MM.1S (cell line): ENCODE measurements around the gene RYR2.

Experiments used
- DNase-seq: peaks from one replicate; pipeline ENCODE4 v3.0.0-alpha.2; 2015
- H2AFZ ChIP-seq: fragments of 300-600 bp; sonication (generic); 2 replicates; pipeline ENCODE4 v1.6.0; 2016; ENCODE audit warnings: antibody characterized with exemption, low read length
- H3F3A ChIP-seq: fragments of 300-600 bp; sonication (generic); 2 replicates; pipeline ENCODE4 v1.6.1; 2016; ENCODE audit warnings: mild to moderate bottlenecking, antibody characterized with exemption, low read length, moderate library complexity, mixed read lengths; ENCODE audit not compliant: insufficient read depth
- H3K27ac ChIP-seq: fragments of 300-600 bp; sonication (generic); 2 replicates; pipeline ENCODE4 v1.5.1; 2016; ENCODE audit warnings: mild to moderate bottlenecking, low read length
- H3K27me3 ChIP-seq: fragments of 300-600 bp; sonication (generic); replicated peaks from 2 replicates; pipeline ENCODE4 v1.6.0; 2016; ENCODE audit warnings: low read length; ENCODE audit not compliant: insufficient read depth
- H3K36me3 ChIP-seq: fragments of 300-600 bp; sonication (generic); replicated peaks from 2 replicates; pipeline ENCODE4 v1.6.1; 2016; ENCODE audit warnings: mild to moderate bottlenecking, low read length, mixed read lengths; ENCODE audit not compliant: insufficient read depth
- H3K4me1 ChIP-seq: fragments of 300-600 bp; sonication (generic); 2 replicates; pipeline ENCODE4 v1.6.1; 2016; ENCODE audit warnings: low read length, mixed read lengths
- H3K4me2 ChIP-seq: fragments of 300-600 bp; sonication (generic); 2 replicates; pipeline ENCODE4 v1.6.0; 2016; ENCODE audit warnings: low read depth, low read length
- H3K4me3 ChIP-seq: fragments of 300-600 bp; sonication (generic); 2 replicates; pipeline ENCODE4 v1.5.1; 2016; ENCODE audit warnings: low read length, mixed read lengths
- H3K79me2 ChIP-seq: fragments of 300-600 bp; sonication (generic); 2 replicates; pipeline ENCODE4 v1.6.1; 2016; ENCODE audit warnings: mixed run types, low read length, mixed read lengths
- H3K9ac ChIP-seq: fragments of 300-600 bp; sonication (generic); 2 replicates; pipeline ENCODE4 v1.6.1; 2016; ENCODE audit warnings: low read length, mixed read lengths
- H3K9me2 ChIP-seq: fragments of 300-600 bp; sonication (generic); replicated peaks from 2 replicates; pipeline ENCODE4 v1.6.1; 2016; ENCODE audit warnings: mild to moderate bottlenecking, low read length, mixed read lengths; ENCODE audit not compliant: insufficient read depth
- H3K9me3 ChIP-seq: fragments of 300-600 bp; sonication (generic); replicated peaks from 2 replicates; pipeline ENCODE4 v1.6.1; 2016; ENCODE audit warnings: mild to moderate bottlenecking, low read length, mixed read lengths; ENCODE audit not compliant: insufficient read depth
- H4K20me1 ChIP-seq: fragments of 300-600 bp; sonication (generic); 2 replicates; pipeline ENCODE4 v1.6.1; 2016; ENCODE audit warnings: mild to moderate bottlenecking, low read length, moderate library complexity, mixed read lengths; ENCODE audit not compliant: insufficient read depth
- CTCF ChIP-seq: fragments of 300-600 bp; sonication (generic); IDR thresholded peaks from 2 replicates; pipeline ENCODE4 v1.5.1; 2016; ENCODE audit warnings: antibody characterized with exemption, low read length, mixed read lengths
- EZH2 ChIP-seq: fragments of 300-600 bp; sonication (generic); optimal IDR thresholded peaks from 2 replicates; pipeline ENCODE3; 2017; ENCODE audit warnings: low read depth, mild to moderate bottlenecking, antibody characterized with exemption, low read length, mixed read lengths
- EZH2phosphoT487 ChIP-seq: fragments of 300-600 bp; sonication (generic); IDR thresholded peaks from 2 replicates; pipeline ENCODE4 v1.6.1; 2018; ENCODE audit warnings: antibody characterized with exemption, low read length

RYR2 gene

DNA sequence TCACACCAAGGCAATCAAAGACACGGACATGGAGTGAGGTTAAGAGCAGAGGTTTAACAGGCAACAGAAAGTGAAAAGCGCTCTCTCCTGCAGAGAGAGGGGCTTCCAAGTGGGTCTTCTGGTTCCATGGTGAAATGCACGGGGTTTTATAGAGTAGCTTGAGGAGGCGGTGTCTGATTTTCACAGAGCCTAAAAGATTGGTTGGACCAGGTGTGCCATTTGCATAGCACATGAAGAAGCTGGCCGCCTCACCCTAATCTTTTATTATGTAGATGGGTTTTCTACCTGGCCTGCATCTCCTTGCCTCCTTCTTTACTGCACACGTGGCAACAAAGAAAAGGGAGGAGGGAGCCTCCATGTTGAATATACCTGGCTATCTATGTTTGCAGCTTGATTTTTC, 197.3 kb downstream of the RYR2 start:
- Histone ChIP-seq H2AFZ (no peak overlapping the region), H3K9me3 (no peaks in the 10 kb centered on the region), H3K9me2 (no peaks in the 10 kb centered on the region), H3K9ac (no peak overlapping the region), H3K4me2 (no peak overlapping the region), H3F3A (no peaks in the 10 kb centered on the region), H3K36me3 (no peaks in the 10 kb centered on the region), H3K79me2 (no peaks in the 10 kb centered on the region), H3K4me1 (no peaks in the 10 kb centered on the region), H3K27ac (no peak overlapping the region), H3K27me3 (no peaks in the 10 kb centered on the region), H4K20me1 (no peaks in the 10 kb centered on the region), H3K4me3 (no peak overlapping the region)
- TF ChIP-seq CTCF: no peak
- no peak for TF ChIP-seq EZH2phosphoT487
- TF ChIP-seq EZH2: no peak
- DNase-seq: no peak

- H3K4me1 ChIP-seq: no peaks in the 10 kb centered on the region
- H3K27me3 ChIP-seq: no peaks in the 10 kb centered on the region
- H2AFZ ChIP-seq: no peak overlapping the region
- H3K9me2 ChIP-seq: no peaks in the 10 kb centered on the region
- H3F3A ChIP-seq: no peaks in the 10 kb centered on the region
- H3K79me2 ChIP-seq: no peaks in the 10 kb centered on the region
- DNase-seq: no peak
- no peak overlapping the region for H3K27ac ChIP-seq
- H4K20me1 ChIP-seq: no peaks in the 10 kb centered on the region
- no peak overlapping the region for H3K4me2 ChIP-seq
- no peak overlapping the region for H3K9ac ChIP-seq
- no peaks in the 10 kb centered on the region for H3K36me3 ChIP-seq
- TF ChIP-seq EZH2 (no peak), CTCF (no peak), EZH2phosphoT487 (no peak)
- no peak overlapping the region for H3K4me3 ChIP-seq
- H3K9me3 ChIP-seq: no peaks in the 10 kb centered on the region
These were observed 199.1 kb downstream of the RYR2 start for GRCh38 chr1:237241038-237241437.

DNA sequence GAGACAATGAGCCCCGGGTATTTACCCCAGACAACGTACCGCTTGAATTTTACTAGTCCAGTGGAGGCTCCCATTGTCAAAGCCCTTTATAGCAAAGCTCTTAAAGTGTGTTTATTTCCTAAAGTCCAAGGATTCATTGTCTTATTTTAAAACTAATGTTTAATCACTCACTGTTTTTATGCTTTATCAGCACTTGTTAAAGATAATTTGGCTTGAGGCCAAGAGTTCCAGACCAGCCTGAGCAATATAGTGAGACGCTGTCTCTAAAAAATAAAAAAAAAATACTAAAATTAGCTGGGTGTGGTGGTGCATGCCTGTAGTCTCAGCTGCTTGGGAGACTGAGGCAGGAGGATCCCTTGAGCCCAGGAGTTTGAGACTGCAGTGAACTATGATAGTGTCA, 202.8 kb downstream of the RYR2 start:
- H3K27me3 ChIP-seq: no peaks in the 10 kb centered on the region
- TF ChIP-seq EZH2phosphoT487: no peak
- no peak for TF ChIP-seq CTCF
- TF ChIP-seq EZH2: no peak
- H3K36me3 ChIP-seq: no peaks in the 10 kb centered on the region
- no peak overlapping the region for H2AFZ ChIP-seq
- no peak for DNase-seq
- H3K79me2 ChIP-seq: no peaks in the 10 kb centered on the region
- no peaks in the 10 kb centered on the region for H3K9me2 ChIP-seq
- H3K9me3 ChIP-seq: no peaks in the 10 kb centered on the region
- no peaks in the 10 kb centered on the region for H4K20me1 ChIP-seq
- H3K4me2 ChIP-seq: no peak overlapping the region
- H3K27ac ChIP-seq: no peak overlapping the region
- H3F3A ChIP-seq: no peaks in the 10 kb centered on the region
- H3K4me3 ChIP-seq: no peak overlapping the region
- H3K4me1 ChIP-seq: no peaks in the 10 kb centered on the region
- H3K9ac ChIP-seq: no peak overlapping the region

DNA sequence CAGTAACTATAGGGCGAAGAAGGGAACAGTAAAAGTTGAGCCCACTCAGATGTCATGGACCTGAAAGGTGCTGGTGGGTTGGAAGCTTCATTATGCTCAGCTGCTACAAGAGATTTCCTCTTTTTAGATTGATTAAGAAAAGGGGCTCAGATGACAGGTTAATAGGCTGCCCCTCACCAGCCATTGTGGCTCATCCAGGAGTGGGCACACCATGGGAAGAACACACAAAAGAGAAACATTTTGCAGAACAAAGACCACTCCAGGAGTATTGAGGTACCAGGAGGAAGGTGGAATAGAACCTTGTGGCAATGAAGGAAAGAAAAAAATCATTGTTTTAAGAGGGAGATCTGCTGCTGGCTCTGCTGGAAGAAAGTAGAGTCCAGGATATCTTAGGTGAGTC, 205.5 kb downstream of the RYR2 start:
- Histone ChIP-seq H3K4me3 (no peak overlapping the region), H2AFZ (no peak overlapping the region), H3K4me1 (no peaks in the 10 kb centered on the region), H3K9me3 (no peaks in the 10 kb centered on the region), H4K20me1 (no peaks in the 10 kb centered on the region), H3K36me3 (no peaks in the 10 kb centered on the region), H3K9me2 (no peaks in the 10 kb centered on the region), H3K27ac (no peak overlapping the region), H3K4me2 (no peak overlapping the region), H3K9ac (no peak overlapping the region), H3K79me2 (no peaks in the 10 kb centered on the region), H3F3A (no peaks in the 10 kb centered on the region), H3K27me3 (no peaks in the 10 kb centered on the region)
- no peak for TF ChIP-seq EZH2phosphoT487
- no peak for TF ChIP-seq CTCF
- TF ChIP-seq EZH2: no peak
- no peak for DNase-seq
